PC-3 (cell line): ENCODE results near the gene PKP1.

Source experiments
- EZH2 ChIP-seq: fragments of 300-600 bp; sonication (generic); IDR thresholded peaks from one replicate; pipeline ENCODE4 v1.6.1; 2017; ENCODE audit warnings: antibody characterized with exemption, mild to moderate bottlenecking, low read length; ENCODE audit not compliant: unreplicated experiment
- EZH2phosphoT487 ChIP-seq: fragments of 300-600 bp; sonication (generic); IDR thresholded peaks from 2 replicates; pipeline ENCODE4 v1.6.1; 2018; ENCODE audit warnings: mild to moderate bottlenecking, antibody characterized with exemption, low read length, borderline replicate concordance
- TF ChIP-seq, protein P1 (sequence below): fragments of 300-600 bp; sonication (generic); conservative IDR thresholded peaks from 2 replicates; pipeline ENCODE4 v1.5.1; 2017; ENCODE audit warnings: antibody characterized with exemption, low read depth, mild to moderate bottlenecking, low read length

GRCh38 chr1:201359031-201359872 is 75.9 kb downstream of the PKP1 start:
- TF ChIP-seq, protein P1, sequence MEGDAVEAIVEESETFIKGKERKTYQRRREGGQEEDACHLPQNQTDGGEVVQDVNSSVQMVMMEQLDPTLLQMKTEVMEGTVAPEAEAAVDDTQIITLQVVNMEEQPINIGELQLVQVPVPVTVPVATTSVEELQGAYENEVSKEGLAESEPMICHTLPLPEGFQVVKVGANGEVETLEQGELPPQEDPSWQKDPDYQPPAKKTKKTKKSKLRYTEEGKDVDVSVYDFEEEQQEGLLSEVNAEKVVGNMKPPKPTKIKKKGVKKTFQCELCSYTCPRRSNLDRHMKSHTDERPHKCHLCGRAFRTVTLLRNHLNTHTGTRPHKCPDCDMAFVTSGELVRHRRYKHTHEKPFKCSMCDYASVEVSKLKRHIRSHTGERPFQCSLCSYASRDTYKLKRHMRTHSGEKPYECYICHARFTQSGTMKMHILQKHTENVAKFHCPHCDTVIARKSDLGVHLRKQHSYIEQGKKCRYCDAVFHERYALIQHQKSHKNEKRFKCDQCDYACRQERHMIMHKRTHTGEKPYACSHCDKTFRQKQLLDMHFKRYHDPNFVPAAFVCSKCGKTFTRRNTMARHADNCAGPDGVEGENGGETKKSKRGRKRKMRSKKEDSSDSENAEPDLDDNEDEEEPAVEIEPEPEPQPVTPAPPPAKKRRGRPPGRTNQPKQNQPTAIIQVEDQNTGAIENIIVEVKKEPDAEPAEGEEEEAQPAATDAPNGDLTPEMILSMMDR = no peak
- TF ChIP-seq EZH2 = no peak
- TF ChIP-seq EZH2phosphoT487 = no peak
